K562 treated with DMSO at 1 percent for 48 hours (cell line): ENCODE measurements around the gene SRA1. TPM values are rescaled to one million over a fixed set of nuclear protein-coding genes. Genes with fewer than 3 reads are reported as not detected.

Source experiments
- total RNA-seq: library from RNA; unstranded; fragments of 300-600 nt; gene quantifications from 2 replicates; pipeline ENCODE4 v1.2.3, GENCODE V29; 2022; ENCODE audit warnings: low replicate concordance; ENCODE audit errors: extremely low read depth

SRA1 gene
- not detected in 2 replicates for total RNA-seq

GRCh38 chr5:140557136-140557805 is at the start of gene SRA1:
SRA1 (minus strand) TSS chr5:140557473; CDS start chr5:140557452, 21 bp downstream.

GRCh38 chr5:140564196-140565023 is 7.1 kb upstream of the SRA1 start, which contains the start of the genes APBB3 and SLC35A4:
APBB3 (minus strand) TSS chr5:140564598; CDS start chr5:140564245, 353 bp downstream.
SLC35A4 (plus strand) TSS chr5:140564828; CDS start chr5:140567170, 2,342 bp downstream.

GRCh38 chr5:140547508-140548299 is 9.6 kb downstream of the SRA1 start, which contains the start of gene EIF4EBP3:
EIF4EBP3 (plus strand) TSS chr5:140547662; CDS start chr5:140547738, 76 bp downstream.

Other genes starting within 250 kb of the SRA1 start
- gene HBEGF, start 210.9 kb downstream of the SRA1 start, total RNA-seq, result not detected in 2 replicates
- not detected in 2 replicates for gene SLC4A9, start 197.3 kb downstream of the SRA1 start, total RNA-seq
- gene ANKHD1, start 155.6 kb downstream of the SRA1 start, total RNA-seq, result not detected in 2 replicates
- not detected in 2 replicates for gene EIF4EBP3, start 9.8 kb downstream of the SRA1 start, total RNA-seq
- not detected in 2 replicates for gene APBB3, start 7.1 kb upstream of the SRA1 start, total RNA-seq
- not detected in 2 replicates for gene SLC35A4, start 7.4 kb upstream of the SRA1 start, total RNA-seq
- not detected in 2 replicates for gene CD14, start 75.7 kb upstream of the SRA1 start, total RNA-seq
- not detected in 2 replicates for gene TMCO6, start 82.0 kb upstream of the SRA1 start, total RNA-seq
- gene NDUFA2, start 90.2 kb upstream of the SRA1 start, total RNA-seq, result not detected in 2 replicates
- not detected in 2 replicates for gene IK, start 90.4 kb upstream of the SRA1 start, total RNA-seq
- gene WDR55, start 107.4 kb upstream of the SRA1 start, total RNA-seq, result not detected in 2 replicates
- not detected in 2 replicates for gene DND1, start 116.1 kb upstream of the SRA1 start, total RNA-seq
- gene HARS1, start 133.9 kb upstream of the SRA1 start, total RNA-seq, result not detected in 2 replicates
- gene HARS2, start 134.0 kb upstream of the SRA1 start, total RNA-seq, result not detected in 2 replicates
- gene ZMAT2, start 143.0 kb upstream of the SRA1 start, total RNA-seq, result not detected in 2 replicates
- gene PCDHA1, start 228.7 kb upstream of the SRA1 start, total RNA-seq, result not detected in 2 replicates
- not detected in 2 replicates for gene PCDHA2, start 237.4 kb upstream of the SRA1 start, total RNA-seq
- gene PCDHA3, start 243.6 kb upstream of the SRA1 start, total RNA-seq, result not detected in 2 replicates
- not detected in 2 replicates for gene PCDHA4, start 249.6 kb upstream of the SRA1 start, total RNA-seq